Uterus (tissue), 2 donors: Measurements from ENCODE around the gene TCEA2.

ENCODE experiments used
- POLR2A ChIP-seq, 2 donors: fragments of 450-650 bp; IDR thresholded peaks; one replicate each; pipeline ENCODE4 v1.6.1; 2016; ENCODE audit warnings: antibody characterized with exemption in 2 of 2, mild to moderate bottlenecking in 1 of 2, moderate library complexity in 1 of 2
- TF ChIP-seq, protein P1 (sequence below), 4 experiments: fragments of 200-600 bp in 2 of 4; fragments of 450-650 bp in 2 of 4; sonication (generic) in 2 of 4; IDR thresholded peaks; one replicate each; pipeline ENCODE4 v1.5.1; 2016 to 2019; ENCODE audit warnings: antibody characterized with exemption in 4 of 4, mild to moderate bottlenecking in 2 of 4, moderate library complexity in 1 of 4

DNA sequence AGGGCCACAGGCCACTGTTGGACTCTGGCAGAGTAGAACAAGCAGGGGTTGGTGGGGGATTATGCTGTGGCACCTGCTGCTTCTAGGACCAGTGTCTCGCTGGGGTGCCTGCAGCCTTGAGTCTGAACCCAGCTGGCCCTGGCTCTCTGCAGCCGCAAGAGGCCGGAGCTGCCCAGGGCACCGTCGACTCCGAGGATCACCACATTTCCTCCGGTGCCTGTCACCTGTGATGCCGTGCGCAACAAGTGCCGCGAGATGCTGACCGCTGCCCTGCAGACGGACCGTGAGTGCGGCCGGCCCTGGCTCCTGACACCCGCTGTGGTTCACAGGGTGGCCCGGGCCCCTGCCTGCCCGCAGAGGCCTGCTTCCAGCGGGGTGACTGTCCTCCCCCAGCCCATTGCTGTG lies 6.2 kb downstream of the TCEA2 start:
- TF ChIP-seq, protein P1, sequence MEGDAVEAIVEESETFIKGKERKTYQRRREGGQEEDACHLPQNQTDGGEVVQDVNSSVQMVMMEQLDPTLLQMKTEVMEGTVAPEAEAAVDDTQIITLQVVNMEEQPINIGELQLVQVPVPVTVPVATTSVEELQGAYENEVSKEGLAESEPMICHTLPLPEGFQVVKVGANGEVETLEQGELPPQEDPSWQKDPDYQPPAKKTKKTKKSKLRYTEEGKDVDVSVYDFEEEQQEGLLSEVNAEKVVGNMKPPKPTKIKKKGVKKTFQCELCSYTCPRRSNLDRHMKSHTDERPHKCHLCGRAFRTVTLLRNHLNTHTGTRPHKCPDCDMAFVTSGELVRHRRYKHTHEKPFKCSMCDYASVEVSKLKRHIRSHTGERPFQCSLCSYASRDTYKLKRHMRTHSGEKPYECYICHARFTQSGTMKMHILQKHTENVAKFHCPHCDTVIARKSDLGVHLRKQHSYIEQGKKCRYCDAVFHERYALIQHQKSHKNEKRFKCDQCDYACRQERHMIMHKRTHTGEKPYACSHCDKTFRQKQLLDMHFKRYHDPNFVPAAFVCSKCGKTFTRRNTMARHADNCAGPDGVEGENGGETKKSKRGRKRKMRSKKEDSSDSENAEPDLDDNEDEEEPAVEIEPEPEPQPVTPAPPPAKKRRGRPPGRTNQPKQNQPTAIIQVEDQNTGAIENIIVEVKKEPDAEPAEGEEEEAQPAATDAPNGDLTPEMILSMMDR (IDR thresholded peaks at IDR 0.05): no peak
- no peak for TF ChIP-seq POLR2A (IDR thresholded peaks at IDR 0.05)
